Sigmoid colon (tissue), 7 donors: ENCODE measurements around the gene PEX5L. TPM values are rescaled to one million over a fixed set of nuclear protein-coding genes. Genes with fewer than 3 reads are reported as not detected.

Experiments
- DNase-seq: peaks from one replicate; pipeline ENCODE4 v3.0.0-alpha.2; 2019
- H3K27ac ChIP-seq, 4 donors: fragments of 200-600 bp; sonication (generic); one replicate each; pipeline ENCODE4 v1.5.1; 2016 to 2019; ENCODE audit warnings: mild to moderate bottlenecking in 1 of 4
- H3K27me3 ChIP-seq, 3 donors: fragments of 200-600 bp; sonication (generic); one replicate each; pipeline ENCODE4 v1.5.1; 2019; ENCODE audit warnings: mild to moderate bottlenecking in 1 of 3
- H3K36me3 ChIP-seq, 4 donors: fragments of 200-600 bp; sonication (generic); one replicate each; pipeline ENCODE4 v1.5.1; 2016 to 2019
- H3K4me1 ChIP-seq, 4 donors: fragments of 200-600 bp; sonication (generic); one replicate each; pipeline ENCODE4 v1.5.1; 2017 to 2019
- H3K4me3 ChIP-seq, 4 donors: fragments of 200-600 bp; sonication (generic); one replicate each; pipeline ENCODE4 v1.5.1; 2017 to 2019; ENCODE audit warnings: mild to moderate bottlenecking in 2 of 4, moderate library complexity in 1 of 4
- H3K9me3 ChIP-seq, 4 donors: fragments of 200-600 bp in 3 of 4; sonication (generic) in 3 of 4; one replicate each; pipeline versions ENCODE4 v1.5.1 to v1.6.1; 2013 to 2019
- CTCF ChIP-seq, 4 experiments: fragments of 450-650 bp in 3 of 4; fragments of 200-600 bp in 1 of 4; IDR thresholded peaks; one replicate each; pipeline ENCODE4 v1.5.1; 2016 to 2019; ENCODE audit warnings: antibody characterized with exemption in 4 of 4, mild to moderate bottlenecking in 3 of 4, moderate library complexity in 2 of 4
- EP300 ChIP-seq, 4 donors: sonication (generic); formaldehyde crosslinking; IDR thresholded peaks; one replicate each; pipeline ENCODE4 v1.6.1; 2017; ENCODE audit warnings: antibody characterized with exemption in 4 of 4
- POLR2A ChIP-seq, 2 donors: fragments of 450-650 bp; IDR thresholded peaks; one replicate each; pipeline ENCODE4 v1.6.1; 2016; ENCODE audit warnings: antibody characterized with exemption in 2 of 2, mild to moderate bottlenecking in 2 of 2, moderate library complexity in 2 of 2
- POLR2AphosphoS5 ChIP-seq, 4 donors: sonication (generic); formaldehyde crosslinking; IDR thresholded peaks; one replicate each; pipeline ENCODE4 v1.6.1; 2017; ENCODE audit warnings: antibody characterized with exemption in 4 of 4
- WGBS, 2 donors: extraction: QIAGEN DNeasy Blood & Tissue Kit; methylation state at CpG; one replicate each; pipeline ENCODE4 v1.1.7; 2013; 5-methylcytosine and 5-hydroxymethylcytosine counted together
- intact Hi-C: fragments of 100-400 bp; cut with DNase I; formaldehyde crosslinking; loops from one replicate; pipeline ENCODE4 v1.15.1; 2023
- polyA plus RNA-seq, 3 donors: library from polyadenylated mRNA; stranded (reverse); fragments of 200-250 nt; gene quantifications; one replicate each; pipeline ENCODE4 v1.2.3, GENCODE V29; 2013
- total RNA-seq, 4 donors: library from RNA; depleted of rRNA; stranded (reverse); fragments of >200 nt; gene quantifications; one replicate each; pipeline ENCODE4 v1.1.0, GENCODE V29; 2016
- donor health status: healthy with polysubstance abuse.
- donor health status: Bipolar disorder and iron deficiency.
- donor health status: healthy.

Gene PEX5L
- total and polyA plus RNA-seq, 7 donors: 0.12 to 2.4 (median 0.32) TPM; not detected in 3

GRCh38 chr3:179977356-179977755, 59.4 kb downstream of the PEX5L start:
- TF ChIP-seq POLR2AphosphoS5 (IDR thresholded peaks at IDR 0.05): no peak
- TF ChIP-seq POLR2A (IDR thresholded peaks at IDR 0.05): no peak
- TF ChIP-seq CTCF (IDR thresholded peaks at IDR 0.05): no peak
- TF ChIP-seq EP300 (IDR thresholded peaks at IDR 0.05): no peak
- DNase-seq: no peak
- intact Hi-C loops: no loop called here
- WGBS, 2 donors: 70 to 75% methylated on average over 3 of the region's 3 CpGs
- Histone ChIP-seq H3K27ac (no peak overlapping the region), H3K4me1 (no peaks in the 10 kb centered on the region), H3K9me3 (no peaks in the 10 kb centered on the region), H3K27me3 (no peaks in the 10 kb centered on the region), H3K4me3 (no peak overlapping the region), H3K36me3 (no peaks in the 10 kb centered on the region)

- no peaks in the 10 kb centered on the region for H3K27me3 ChIP-seq
- intact Hi-C loops: no loop called here
- 36 to 38% methylated on average over 4 of the region's 4 CpGs for WGBS, 2 donors
- no peak overlapping the region for H3K27ac ChIP-seq
- H3K4me3 ChIP-seq: no peak overlapping the region
- no peaks in the 10 kb centered on the region for H3K9me3 ChIP-seq
- no peaks in the 10 kb centered on the region for H3K36me3 ChIP-seq
- no peak for DNase-seq
- no peak for TF ChIP-seq POLR2A (IDR thresholded peaks at IDR 0.05)
- no peak for TF ChIP-seq CTCF (IDR thresholded peaks at IDR 0.05)
- TF ChIP-seq POLR2AphosphoS5 (IDR thresholded peaks at IDR 0.05): no peak
- TF ChIP-seq EP300 (IDR thresholded peaks at IDR 0.05): no peak
- no peaks in the 10 kb centered on the region for H3K4me1 ChIP-seq
Observed at GRCh38 chr3:179973931-179974361, 62.8 kb downstream of the PEX5L start.

GRCh38 chr3:179972881-179973423, 63.8 kb downstream of the PEX5L start:
- intact Hi-C loops: no loop called here
- Histone ChIP-seq H3K27ac (no peak overlapping the region), H3K4me3 (no peak overlapping the region), H3K4me1 (no peaks in the 10 kb centered on the region), H3K9me3 (no peaks in the 10 kb centered on the region), H3K27me3 (no peaks in the 10 kb centered on the region), H3K36me3 (no peaks in the 10 kb centered on the region)
- DNase-seq: no peak
- no peak for TF ChIP-seq POLR2AphosphoS5 (IDR thresholded peaks at IDR 0.05)
- no peak for TF ChIP-seq CTCF (IDR thresholded peaks at IDR 0.05)
- 85 to 91% methylated on average over 2 of the region's 2 CpGs for WGBS, 2 donors

GRCh38 chr3:179971280-179971679, 65.5 kb downstream of the PEX5L start:
- Histone ChIP-seq H3K27me3 (no peaks in the 10 kb centered on the region), H3K27ac (no peak overlapping the region), H3K4me3 (no peak overlapping the region), H3K9me3 (no peaks in the 10 kb centered on the region), H3K4me1 (no peaks in the 10 kb centered on the region), H3K36me3 (no peaks in the 10 kb centered on the region)
- TF ChIP-seq POLR2A (IDR thresholded peaks at IDR 0.05): no peak
- TF ChIP-seq EP300 (IDR thresholded peaks at IDR 0.05): no peak
- TF ChIP-seq POLR2AphosphoS5 (IDR thresholded peaks at IDR 0.05): no peak
- no peak for TF ChIP-seq CTCF (IDR thresholded peaks at IDR 0.05)
- intact Hi-C loops: no loop called here
- DNase-seq: no peak
- WGBS, 2 donors: 56 to 80% methylated on average over 3 of the region's 3 CpGs

- no peaks in the 10 kb centered on the region for H3K27me3 ChIP-seq
- intact Hi-C loops: no loop called here
Observed at GRCh38 chr3:179970746-179971145, 66.0 kb downstream of the PEX5L start.

More at GRCh38 chr3:179970746-179971145, 66.0 kb downstream of the PEX5L start:
- no peak for DNase-seq
- Histone ChIP-seq H3K4me1 (no peaks in the 10 kb centered on the region), H3K27ac (no peak overlapping the region), H3K36me3 (no peaks in the 10 kb centered on the region), H3K4me3 (no peak overlapping the region), H3K9me3 (no peaks in the 10 kb centered on the region)
- WGBS, 2 donors: 85 to 93% methylated on average over 2 of the region's 2 CpGs
- TF ChIP-seq CTCF (IDR thresholded peaks at IDR 0.05): no peak
- no peak for TF ChIP-seq POLR2A (IDR thresholded peaks at IDR 0.05)
- TF ChIP-seq EP300 (IDR thresholded peaks at IDR 0.05): no peak
- no peak for TF ChIP-seq POLR2AphosphoS5 (IDR thresholded peaks at IDR 0.05)
